IMR-90 (cell line): ENCODE results near the gene CDS2. TPM values are rescaled to one million over a fixed set of nuclear protein-coding genes. Genes with fewer than 3 reads are reported as not detected.

Experiments
- ATAC-seq: fragments of 200-7000 bp; cut with Tn5 transposase; 2 replicates; pipeline ENCODE4 v1.9.1; 2020; ENCODE audit warnings: low read depth, mild to moderate bottlenecking, moderate library complexity
- BruUV-seq: library from RNA; stranded (reverse); fragments of 400-500 nt; replicated peaks from 2 replicates; lab custom pipeline; 2021; lab: Mats Ljungman, UMichigan
- CTCF ChIA-PET: fragments of 300-600 bp; formaldehyde crosslinking; extraction: SDS; loops from one replicate; lab custom pipeline; 2021; ENCODE audit warnings: antibody characterized with exemption; lab: Yijun Ruan, JAX
- POLR2A ChIA-PET: fragments of 300-600 bp; sonication (Branson Sonifier 250); formaldehyde crosslinking; loops from one replicate; lab custom pipeline; 2022; ENCODE audit warnings: antibody characterized with exemption; ENCODE audit not compliant: unreplicated experiment; lab: Charles Lee
- DNase-seq: peaks from one replicate; pipeline ENCODE4 v3.0.0; 2013
- H2AFZ ChIP-seq: replicated peaks from 2 replicates; pipeline ENCODE3; 2013; ENCODE audit warnings: low read length, mild to moderate bottlenecking; ENCODE audit not compliant: poor library complexity
- H2AK5ac ChIP-seq: 2 replicates; pipeline ENCODE4 v1.6.1; 2013; ENCODE audit warnings: low read depth, low read length, inconsistent platforms
- H2AK9ac ChIP-seq: replicated peaks from 2 replicates; pipeline ENCODE3; 2013; ENCODE audit warnings: mild to moderate bottlenecking, low read depth, low read length, moderate library complexity; ENCODE audit not compliant: poor library complexity
- H2BK120ac ChIP-seq: 2 replicates; pipeline ENCODE4 v1.6.1; 2013; ENCODE audit warnings: low read depth, low read length, inconsistent platforms
- H2BK15ac ChIP-seq: 3 replicates; pipeline ENCODE4 v1.6.1; 2013; ENCODE audit warnings: low read depth, low read length, inconsistent platforms
- H2BK20ac ChIP-seq: 2 replicates; pipeline ENCODE4 v1.6.1; 2013; ENCODE audit warnings: low read depth, mild to moderate bottlenecking, inconsistent platforms, low read length, moderate library complexity
- H2BK5ac ChIP-seq: 2 replicates; pipeline ENCODE4 v1.6.1; 2013; ENCODE audit warnings: mild to moderate bottlenecking, low read depth, low read length, inconsistent platforms; ENCODE audit not compliant: poor library complexity, severe bottlenecking
- H3K14ac ChIP-seq: replicated peaks from 2 replicates; pipeline ENCODE4 v1.6.1; 2013; ENCODE audit warnings: low read depth, low read length, inconsistent platforms
- H3K18ac ChIP-seq: 2 replicates; pipeline ENCODE4 v1.6.1; 2013; ENCODE audit warnings: low read depth, low read length, control low read depth
- H3K23ac ChIP-seq: 2 replicates; pipeline ENCODE4 v1.6.1; 2013; ENCODE audit warnings: low read depth, low read length, inconsistent platforms
- H3K27ac ChIP-seq: 2 replicates; pipeline ENCODE4 v1.5.1; 2013; ENCODE audit warnings: mild to moderate bottlenecking, control low read depth, low read length; ENCODE audit not compliant: insufficient read depth
- H3K27me3 ChIP-seq: 2 replicates; pipeline ENCODE4 v1.6.1; 2013; ENCODE audit warnings: low read length; ENCODE audit not compliant: control insufficient read depth, insufficient read depth
- H3K36me3 ChIP-seq: 2 replicates; pipeline ENCODE4 v1.6.1; 2013; ENCODE audit warnings: low read length, mixed read lengths; ENCODE audit not compliant: control insufficient read depth, insufficient read depth
- H3K4ac ChIP-seq: 2 replicates; pipeline ENCODE4 v1.6.1; 2013; ENCODE audit warnings: low read depth, low read length, inconsistent platforms
- H3K4me1 ChIP-seq: 2 replicates; pipeline ENCODE4 v1.6.1; 2013; ENCODE audit warnings: low read length, mixed read lengths; ENCODE audit not compliant: control insufficient read depth, insufficient read depth
- H3K4me2 ChIP-seq: 2 replicates; pipeline ENCODE4 v1.6.1; 2013; ENCODE audit warnings: low read depth, mild to moderate bottlenecking, control low read depth, low read length, moderate library complexity
- H3K4me3 ChIP-seq: 2 replicates; pipeline ENCODE4 v1.5.1; 2013; ENCODE audit warnings: low read depth, mild to moderate bottlenecking, control low read depth, low read length, moderate library complexity; ENCODE audit not compliant: insufficient read depth
- H3K56ac ChIP-seq: 2 replicates; pipeline ENCODE4 v1.6.1; 2013; ENCODE audit warnings: low read length, inconsistent platforms; ENCODE audit not compliant: insufficient read depth; ENCODE audit errors: extremely low read depth
- H3K79me1 ChIP-seq, 2 experiments: 2 replicates each; pipeline ENCODE4 v1.6.1; 2013; ENCODE audit warnings: low read length in 2 of 2, inconsistent platforms in 1 of 2, low read depth in 1 of 2
- H3K9ac ChIP-seq: 2 replicates; pipeline ENCODE4 v1.6.1; 2013; ENCODE audit warnings: low read depth, low read length, control low read depth
- H3K9me1 ChIP-seq: 2 replicates; pipeline ENCODE4 v1.6.1; 2013; ENCODE audit warnings: low read length, inconsistent platforms; ENCODE audit not compliant: insufficient read depth
- H3K9me3 ChIP-seq: 2 replicates; pipeline ENCODE4 v1.6.1; 2013; ENCODE audit warnings: low read length; ENCODE audit not compliant: control insufficient read depth, insufficient read depth
- H4K20me1 ChIP-seq: 2 replicates; pipeline ENCODE4 v1.6.1; 2013; ENCODE audit warnings: low read length, inconsistent platforms; ENCODE audit not compliant: insufficient read depth
- H4K5ac ChIP-seq: 2 replicates; pipeline ENCODE4 v1.6.1; 2013; ENCODE audit warnings: mild to moderate bottlenecking, low read depth, low read length, control low read depth
- H4K8ac ChIP-seq, 2 experiments: 2 replicates each; pipeline ENCODE4 v1.6.1; 2013; ENCODE audit warnings: low read depth in 2 of 2, low read length in 2 of 2, control low read depth in 1 of 2, inconsistent platforms in 1 of 2
- H4K91ac ChIP-seq: 2 replicates; pipeline ENCODE4 v1.6.1; 2013; ENCODE audit warnings: low read depth, low read length, inconsistent platforms; ENCODE audit not compliant: insufficient read depth
- BHLHE40 ChIP-seq: fragments of 150-350 bp; IDR thresholded peaks from 2 replicates; pipeline ENCODE4 v1.6.1; 2016; ENCODE audit warnings: mild to moderate bottlenecking, low read depth, low read length
- CEBPB ChIP-seq: IDR thresholded peaks from 2 replicates; pipeline ENCODE4 v1.6.1; 2012; ENCODE audit warnings: low read depth, low read length, improper control_type of control experiment
- CHD1 ChIP-seq: IDR thresholded peaks from 2 replicates; pipeline ENCODE4 v1.6.1; 2012; ENCODE audit warnings: low read depth, low read length, improper control_type of control experiment
- FOS ChIP-seq: fragments of 150-350 bp; IDR thresholded peaks from 2 replicates; pipeline ENCODE4 v1.6.1; 2016; ENCODE audit warnings: low read depth, low read length
- MAZ ChIP-seq: IDR thresholded peaks from 2 replicates; pipeline ENCODE4 v1.6.1; 2012; ENCODE audit warnings: low read depth, mild to moderate bottlenecking, low read length, improper control_type of control experiment, moderate library complexity, borderline replicate concordance
- MXI1 ChIP-seq: IDR thresholded peaks from 2 replicates; pipeline ENCODE4 v1.6.1; 2012; ENCODE audit warnings: low read depth, mild to moderate bottlenecking, low read length, moderate library complexity, borderline replicate concordance
- RAD21 ChIP-seq: IDR thresholded peaks from 2 replicates; pipeline ENCODE4 v1.6.1; 2012; ENCODE audit warnings: low read length, improper control_type of control experiment
- RCOR1 ChIP-seq: IDR thresholded peaks from 2 replicates; pipeline ENCODE4 v1.6.1; 2012; ENCODE audit warnings: mild to moderate bottlenecking, low read length, improper control_type of control experiment; ENCODE audit not compliant: insufficient replicate concordance
- RFX5 ChIP-seq: IDR thresholded peaks from 2 replicates; pipeline ENCODE4 v1.8.0; 2012; ENCODE audit warnings: low read depth, mild to moderate bottlenecking, low read length, moderate library complexity
- WGBS, 2 experiments: methylation state at CpG; one replicate each; pipeline versions ENCODE4 v1.1.5 to v1.1.7; 2013; ENCODE audit warnings: missing lambda C conversion rate in 2 of 2; ENCODE audit not compliant: insufficient read length in 1 of 2; ENCODE audit errors: extremely low coverage in 2 of 2; 5-methylcytosine and 5-hydroxymethylcytosine counted together
- dilution Hi-C: fragments of 300-500 bp; cut with HindIII; formaldehyde crosslinking; loops from one replicate; pipeline ENCODE4 v1.14.3; 2018; ENCODE audit warnings: low sequenced_read_pairs; ENCODE audit not compliant: unreplicated experiment
- in situ Hi-C: fragments of 300-500 bp; cut with MboI; formaldehyde crosslinking; loops from 3 replicates; pipeline ENCODE4 v1.14.3; 2019; ENCODE audit warnings: low sequenced_read_pairs, inconsistent platforms, mixed read lengths
- intact Hi-C: fragments of 100-400 bp; cut with micrococcal nuclease; formaldehyde crosslinking; loops from 2 replicates; pipeline ENCODE4 v1.10.0; 2022
- polyA plus RNA-seq, 3 experiments: library from polyadenylated mRNA; depleted of rRNA; stranded (reverse); fragments of >200 nt; gene quantifications; 2 replicates each; pipeline ENCODE4 v1.2.3, GENCODE V29; 2012; ENCODE audit warnings: low replicate concordance in 1 of 3
- total RNA-seq: library from RNA; depleted of rRNA; stranded (reverse); fragments of >200 nt; gene quantifications from 2 replicates; pipeline ENCODE4 v1.2.3, GENCODE V29; 2012
- TF ChIP-seq, protein P1 (sequence below): fragments of 150-350 bp; IDR thresholded peaks from 2 replicates; pipeline ENCODE4 v1.6.1; 2016; ENCODE audit warnings: low read depth, mild to moderate bottlenecking, low read length, moderate library complexity, borderline replicate concordance
- TF ChIP-seq, protein P2 (sequence below): conservative IDR thresholded peaks from 2 replicates; pipeline ENCODE4 v1.5.1; 2012; ENCODE audit warnings: mild to moderate bottlenecking, low read depth, low read length, improper control_type of control experiment

The CDS2 gene
- total and polyA plus RNA-seq, 2 of the 4 experiments (the other 2 are of a cell fraction), result 17.0 to 47.1 TPM

DNA sequence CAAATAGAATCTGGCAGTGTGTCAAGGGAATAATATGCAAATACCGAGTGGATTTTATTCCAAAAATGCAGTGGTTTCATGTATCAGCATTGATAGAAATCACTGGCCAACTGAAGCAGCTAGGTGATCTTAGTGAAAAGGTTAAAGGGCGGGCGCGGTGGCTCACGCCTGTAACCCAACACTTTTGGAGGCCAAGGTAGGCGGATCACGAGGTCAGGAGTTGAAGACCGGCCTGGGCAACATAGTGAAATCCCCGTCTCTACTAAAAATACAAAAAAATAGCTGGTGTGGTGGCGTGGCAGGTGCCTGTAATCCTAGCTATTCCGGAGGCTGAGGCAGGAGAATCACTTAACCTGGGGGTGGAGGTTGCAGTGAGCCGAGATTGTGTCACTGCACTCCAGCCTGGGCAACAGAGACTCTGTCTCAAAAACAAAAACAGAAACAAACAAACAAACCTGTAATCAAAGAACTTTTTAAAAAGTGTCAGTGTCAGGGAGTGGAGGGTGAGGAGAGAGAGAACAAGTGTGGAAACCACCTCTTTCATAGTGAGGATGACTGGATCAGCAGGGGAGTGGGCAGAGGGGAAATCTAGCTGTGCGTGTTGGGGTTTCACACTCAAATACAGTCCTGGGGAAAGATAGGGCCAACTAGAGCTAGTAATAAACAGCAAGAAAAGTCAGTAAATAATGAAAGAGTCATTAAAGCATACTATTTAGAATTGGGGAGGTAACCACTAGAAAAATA lies 57.1 kb downstream of the CDS2 start (continued):
- TF ChIP-seq, protein P1, sequence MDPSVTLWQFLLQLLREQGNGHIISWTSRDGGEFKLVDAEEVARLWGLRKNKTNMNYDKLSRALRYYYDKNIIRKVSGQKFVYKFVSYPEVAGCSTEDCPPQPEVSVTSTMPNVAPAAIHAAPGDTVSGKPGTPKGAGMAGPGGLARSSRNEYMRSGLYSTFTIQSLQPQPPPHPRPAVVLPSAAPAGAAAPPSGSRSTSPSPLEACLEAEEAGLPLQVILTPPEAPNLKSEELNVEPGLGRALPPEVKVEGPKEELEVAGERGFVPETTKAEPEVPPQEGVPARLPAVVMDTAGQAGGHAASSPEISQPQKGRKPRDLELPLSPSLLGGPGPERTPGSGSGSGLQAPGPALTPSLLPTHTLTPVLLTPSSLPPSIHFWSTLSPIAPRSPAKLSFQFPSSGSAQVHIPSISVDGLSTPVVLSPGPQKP, result no peak

DNA sequence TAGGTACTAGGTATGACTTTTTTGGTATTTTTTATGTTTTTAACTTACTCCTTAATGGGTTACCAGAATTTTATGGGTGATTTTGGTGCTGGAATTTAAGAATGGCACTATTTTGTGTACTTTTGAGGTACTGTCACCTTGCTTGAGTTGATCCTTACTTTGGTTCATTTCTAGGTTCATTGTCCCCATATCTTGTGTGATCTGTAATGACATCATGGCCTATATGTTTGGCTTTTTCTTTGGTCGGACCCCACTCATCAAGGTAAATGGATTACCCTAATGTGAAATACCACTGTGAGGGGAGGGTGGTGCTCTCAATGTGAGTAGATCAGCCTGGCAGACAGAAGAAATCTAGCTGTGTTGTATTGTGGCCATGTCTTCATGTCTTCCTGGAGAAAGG lies 57.9 kb downstream of the CDS2 start:
- H3K9me1 ChIP-seq, result peaks cover 9% of the 10 kb centered on the region
- H2BK120ac ChIP-seq, result no peak overlapping the region
- no CpG with 5 or more reads among the region's 1 CpG for WGBS, 2 experiments
- no peak overlapping the region for H3K56ac ChIP-seq
- dilution Hi-C loops, result no loop called here
- no peak overlapping the region for H3K9ac ChIP-seq
- peaks cover 30% of the 10 kb centered on the region for H3K36me3 ChIP-seq
- no peak overlapping the region for H2BK15ac ChIP-seq
- DNase-seq, result no peak
- H2AFZ ChIP-seq, result no peak overlapping the region
- no peak for ATAC-seq
- no peak overlapping the region for H3K18ac ChIP-seq
- H2AK5ac ChIP-seq, result peak overlapping the region; percentile 31; the same call in 1 of the 2 replicates
- H2BK20ac ChIP-seq, result no peak overlapping the region
- H3K27ac ChIP-seq, result no peak overlapping the region
- H3K79me1 ChIP-seq, result peaks cover 10 to 30% of the 10 kb centered on the region in 2 experiments; a peak in 2 of 4 replicates
- no peak overlapping the region for H3K14ac ChIP-seq
- H4K5ac ChIP-seq, result no peak overlapping the region
- H3K27me3 ChIP-seq, result no peaks in the 10 kb centered on the region
- peaks cover 10% of the 10 kb centered on the region for H3K4me1 ChIP-seq
- H3K9me3 ChIP-seq, result no peaks in the 10 kb centered on the region
- no TSS peak for BruUV-seq
- peaks cover 6% of the 10 kb centered on the region; the same call in 1 of the 2 replicates for H4K20me1 ChIP-seq
- H3K23ac ChIP-seq, result no peak overlapping the region
- no peak overlapping the region for H4K91ac ChIP-seq
- H3K4me3 ChIP-seq, result no peak overlapping the region
- in situ Hi-C loops, result loop anchor here (5.0 kb wide), 1 partner anchor 57 kb away; the partner anchor contains the start of gene CDS2
- H3K4me2 ChIP-seq, result no peak overlapping the region
- no peak overlapping the region for H4K8ac ChIP-seq
- no peak overlapping the region for H2BK5ac ChIP-seq
- H3K4ac ChIP-seq, result no peak overlapping the region
- ChIA-PET POLR2A (no interaction called here), CTCF (interaction anchor here (0.7 to 1.8 kb wide), 2 partner anchors 34 to 58 kb away, joined by 3 to 7 read pairs; partner anchors contain the start of gene CDS2)
- intact Hi-C loops, result loop anchor here (5.0 kb wide), 1 partner anchor 42 kb away; no protein-coding TSS in a partner anchor
- no peak overlapping the region for H2AK9ac ChIP-seq
- TF ChIP-seq BHLHE40 (no peak), FOS (no peak), MXI1 (no peak), CEBPB (no peak), MAZ (no peak), CHD1 (no peak), RFX5 (no peak), RAD21 (no peak), RCOR1 (no peak)
- TF ChIP-seq, protein P1, result no peak
- TF ChIP-seq, protein P2, sequence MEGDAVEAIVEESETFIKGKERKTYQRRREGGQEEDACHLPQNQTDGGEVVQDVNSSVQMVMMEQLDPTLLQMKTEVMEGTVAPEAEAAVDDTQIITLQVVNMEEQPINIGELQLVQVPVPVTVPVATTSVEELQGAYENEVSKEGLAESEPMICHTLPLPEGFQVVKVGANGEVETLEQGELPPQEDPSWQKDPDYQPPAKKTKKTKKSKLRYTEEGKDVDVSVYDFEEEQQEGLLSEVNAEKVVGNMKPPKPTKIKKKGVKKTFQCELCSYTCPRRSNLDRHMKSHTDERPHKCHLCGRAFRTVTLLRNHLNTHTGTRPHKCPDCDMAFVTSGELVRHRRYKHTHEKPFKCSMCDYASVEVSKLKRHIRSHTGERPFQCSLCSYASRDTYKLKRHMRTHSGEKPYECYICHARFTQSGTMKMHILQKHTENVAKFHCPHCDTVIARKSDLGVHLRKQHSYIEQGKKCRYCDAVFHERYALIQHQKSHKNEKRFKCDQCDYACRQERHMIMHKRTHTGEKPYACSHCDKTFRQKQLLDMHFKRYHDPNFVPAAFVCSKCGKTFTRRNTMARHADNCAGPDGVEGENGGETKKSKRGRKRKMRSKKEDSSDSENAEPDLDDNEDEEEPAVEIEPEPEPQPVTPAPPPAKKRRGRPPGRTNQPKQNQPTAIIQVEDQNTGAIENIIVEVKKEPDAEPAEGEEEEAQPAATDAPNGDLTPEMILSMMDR, result no peak
